GM18519 (cell line): ENCODE data around the gene AURKB.
"Not testable (repeated sequence)": the region's sequence is repeated elsewhere in the genome, so short reads cannot be mapped to it uniquely, and the experiment has no call there.

ENCODE experiments used
- ATAC-seq: cut with Tn5 transposase; IDR thresholded peaks from one replicate; pipeline ENCODE4 v1.9.1; 2021; ENCODE audit warnings: mild to moderate bottlenecking, moderate library complexity; ENCODE audit not compliant: unreplicated experiment, low FRiP score

Gene AURKB

DNA sequence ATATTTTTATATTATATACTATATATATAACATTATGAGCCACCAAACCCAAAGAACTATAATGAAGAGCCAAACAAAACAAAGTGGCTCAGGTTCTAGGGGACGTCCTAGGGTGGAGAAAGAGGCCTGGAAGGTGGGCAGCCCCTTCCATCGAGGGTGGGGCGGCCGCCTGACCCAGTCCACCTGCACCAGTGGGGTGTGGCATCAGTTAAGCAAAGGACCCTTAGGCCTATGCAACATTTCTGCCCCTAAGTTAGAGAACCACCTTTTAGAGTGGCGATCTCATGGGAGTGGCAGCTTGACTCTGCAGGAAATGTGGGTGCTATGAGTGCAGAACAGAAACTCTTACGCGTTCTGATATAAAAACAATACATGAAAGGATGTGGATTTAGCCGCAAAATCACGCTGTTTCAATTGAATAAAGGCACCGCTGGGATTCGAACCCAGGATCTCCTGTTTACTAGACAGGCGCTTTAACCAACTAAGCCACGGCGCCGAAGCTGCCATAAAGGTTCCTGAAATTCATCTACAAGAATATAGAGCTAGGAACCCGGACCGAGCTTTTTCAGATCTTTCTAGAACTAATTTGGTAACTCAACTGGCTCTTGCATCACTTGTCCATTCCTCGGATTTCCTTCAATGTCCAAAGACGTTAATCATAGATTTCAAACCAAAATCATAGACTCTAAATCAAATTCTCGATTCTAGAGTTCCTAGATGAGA, 15.6 kb upstream of the AURKB start:
- ATAC-seq = no peak

DNA sequence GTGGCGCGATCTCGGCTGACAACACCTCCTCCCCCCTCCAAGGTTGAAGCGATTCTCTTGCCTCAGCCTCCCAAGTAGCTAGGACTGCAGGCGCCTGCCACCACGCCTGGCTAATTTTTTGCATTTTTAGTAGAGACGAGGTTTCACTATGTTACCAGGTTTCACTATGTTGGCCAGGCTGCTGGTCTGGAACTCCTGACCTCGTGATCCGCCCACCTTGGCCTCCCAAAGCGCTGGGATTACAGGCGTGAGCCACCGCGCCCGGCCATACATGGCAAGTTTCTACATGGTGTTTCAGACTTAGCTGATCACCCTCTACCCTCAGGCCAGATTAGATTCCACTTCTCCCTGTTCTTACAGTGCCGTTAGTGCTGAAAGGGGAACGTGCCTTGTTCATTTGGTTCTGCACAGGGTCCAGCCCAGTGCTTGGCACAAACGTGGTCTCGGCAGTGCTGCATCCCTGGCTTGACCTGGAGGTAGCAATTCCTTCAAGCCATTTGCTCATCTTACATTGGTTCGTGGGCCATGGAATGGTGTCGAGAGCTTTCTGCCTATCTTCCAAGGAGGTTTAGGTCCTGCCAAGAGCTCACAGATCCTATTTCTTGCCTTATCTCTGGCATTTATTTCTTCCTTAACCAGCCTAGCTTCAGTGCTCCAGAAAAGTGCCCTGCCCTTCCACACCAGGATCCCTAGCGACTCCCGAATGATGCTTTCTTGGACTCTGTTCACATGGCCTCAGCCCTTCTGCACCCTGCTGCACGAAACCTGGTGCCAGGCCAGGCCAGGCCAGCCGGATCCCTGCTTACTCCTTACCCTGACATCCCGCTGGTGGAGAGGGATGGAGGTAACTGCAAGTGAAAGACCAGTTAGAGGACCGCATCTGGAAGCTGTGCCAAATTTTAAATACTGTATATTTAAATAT, 14.8 kb upstream of the AURKB start:
- no peak for ATAC-seq

DNA sequence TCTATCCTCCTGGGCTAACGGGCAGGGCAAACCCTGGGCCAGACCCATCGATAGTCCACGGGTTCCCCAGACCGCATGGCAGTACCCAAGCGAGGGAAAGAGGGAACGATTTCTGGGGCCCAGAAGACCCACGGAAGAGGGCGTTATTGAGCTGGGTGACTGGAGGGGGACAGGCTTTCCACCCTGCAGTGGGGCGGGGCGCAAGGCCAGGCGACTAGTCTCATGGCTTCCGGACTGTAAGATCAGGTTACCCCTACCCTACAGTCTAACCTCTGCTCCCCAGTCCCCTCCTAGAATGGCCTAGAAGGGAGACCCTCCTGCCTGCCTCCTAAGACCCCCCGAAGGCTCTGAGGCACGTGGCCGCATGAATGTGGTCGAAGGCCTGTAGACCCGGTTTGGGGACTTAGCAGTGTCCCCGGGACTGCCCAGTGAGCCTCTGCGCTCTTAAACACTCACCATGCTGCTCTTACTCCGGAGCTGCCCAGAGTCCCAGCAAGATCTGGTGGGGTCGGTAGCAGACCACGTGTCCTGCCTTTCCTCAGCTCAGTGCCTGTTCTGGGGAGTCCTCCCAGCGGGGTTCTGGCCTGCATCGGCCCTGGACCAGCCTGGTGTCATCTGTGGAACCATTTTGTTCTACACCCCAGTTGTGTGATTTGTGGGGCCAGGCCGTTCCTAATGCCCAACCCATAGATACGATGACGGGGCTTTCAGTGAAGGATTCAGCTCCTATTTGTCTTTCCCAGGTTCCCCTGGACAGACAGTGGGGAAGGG, 13.2 kb upstream of the AURKB start:
- no peak for ATAC-seq

DNA sequence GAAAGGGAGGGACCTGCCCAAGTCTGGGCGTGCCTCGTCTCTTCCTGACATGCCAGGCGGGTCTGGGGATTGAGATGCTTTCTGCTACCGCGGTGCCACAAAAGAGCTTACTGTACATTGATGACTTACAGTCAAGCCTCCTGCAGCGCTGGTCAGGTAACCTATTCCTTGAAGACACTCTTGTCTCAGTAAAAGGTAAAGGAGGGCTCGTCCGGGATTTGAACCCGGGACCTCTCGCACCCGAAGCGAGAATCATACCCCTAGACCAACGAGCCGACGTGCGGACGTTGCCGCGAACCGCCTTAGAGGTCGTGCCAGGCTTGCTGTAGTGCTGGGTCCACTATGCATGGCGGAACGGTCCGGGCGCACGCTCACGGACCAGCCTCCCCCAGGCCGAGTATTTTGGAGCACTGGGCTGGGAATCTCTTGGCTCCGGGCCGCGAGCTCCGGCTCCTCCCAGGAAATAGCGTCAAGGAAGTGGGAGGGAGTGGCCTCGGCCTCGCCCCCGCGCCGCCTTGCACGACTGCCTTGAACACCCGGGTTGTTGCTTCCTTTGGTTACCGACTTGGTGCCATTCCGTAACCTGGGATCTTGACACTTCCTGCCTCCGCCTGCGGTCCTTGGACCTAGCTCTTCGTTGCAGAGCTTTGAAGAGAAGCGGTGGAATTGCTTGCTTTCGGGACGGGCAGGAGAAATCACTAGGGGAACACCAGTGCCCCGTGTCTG, 12.4 kb upstream of the AURKB start:
- ATAC-seq = peak; percentile 18

DNA sequence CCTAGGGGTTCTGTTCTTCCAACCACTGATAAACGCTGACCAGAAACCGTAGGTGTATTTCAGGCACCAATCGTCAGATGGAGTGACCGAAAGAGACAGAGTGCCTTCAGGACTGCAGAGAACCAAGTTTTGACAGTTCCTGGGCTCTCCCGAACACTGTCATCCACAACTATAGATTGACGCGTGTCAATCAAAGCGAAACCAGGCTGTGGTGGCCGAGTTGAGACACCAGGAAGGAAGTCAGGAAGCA, 11.9 kb upstream of the AURKB start:
- peak; percentile 6 for ATAC-seq

DNA sequence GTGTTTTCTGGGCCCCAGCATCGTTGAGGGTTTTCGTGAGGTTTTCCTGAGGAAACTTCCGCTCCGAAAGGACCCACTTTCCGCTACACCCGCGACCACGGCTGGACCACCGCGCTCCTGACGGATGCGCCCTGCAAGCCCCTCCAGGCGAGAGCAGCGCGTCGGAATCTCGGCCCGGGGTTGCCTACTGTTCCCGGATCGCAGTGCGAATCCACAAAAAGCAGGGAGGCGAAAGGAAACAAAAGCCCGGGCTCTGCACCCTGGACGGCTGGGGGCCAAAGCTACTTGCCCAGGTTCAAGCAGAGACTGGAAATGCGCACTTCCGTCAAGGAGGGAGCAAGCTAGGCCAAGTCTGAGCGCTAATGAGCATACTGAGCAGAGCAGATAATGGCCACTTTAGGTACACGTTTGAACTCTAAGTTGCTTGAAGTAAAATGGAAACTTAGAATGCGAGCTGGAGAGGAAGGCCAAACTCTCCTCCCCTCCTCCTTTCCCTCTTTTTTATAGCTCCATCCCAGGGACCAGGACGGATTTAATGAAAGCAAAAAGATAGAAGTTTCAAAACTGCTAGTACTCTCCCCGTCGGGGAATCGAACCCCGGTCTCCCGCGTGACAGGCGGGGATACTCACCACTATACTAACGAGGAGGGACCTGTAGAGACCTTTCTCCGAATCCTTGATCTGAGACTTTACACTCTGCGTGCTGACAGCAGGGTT, 11.4 kb upstream of the AURKB start:
- ATAC-seq = peak; percentile 32

DNA sequence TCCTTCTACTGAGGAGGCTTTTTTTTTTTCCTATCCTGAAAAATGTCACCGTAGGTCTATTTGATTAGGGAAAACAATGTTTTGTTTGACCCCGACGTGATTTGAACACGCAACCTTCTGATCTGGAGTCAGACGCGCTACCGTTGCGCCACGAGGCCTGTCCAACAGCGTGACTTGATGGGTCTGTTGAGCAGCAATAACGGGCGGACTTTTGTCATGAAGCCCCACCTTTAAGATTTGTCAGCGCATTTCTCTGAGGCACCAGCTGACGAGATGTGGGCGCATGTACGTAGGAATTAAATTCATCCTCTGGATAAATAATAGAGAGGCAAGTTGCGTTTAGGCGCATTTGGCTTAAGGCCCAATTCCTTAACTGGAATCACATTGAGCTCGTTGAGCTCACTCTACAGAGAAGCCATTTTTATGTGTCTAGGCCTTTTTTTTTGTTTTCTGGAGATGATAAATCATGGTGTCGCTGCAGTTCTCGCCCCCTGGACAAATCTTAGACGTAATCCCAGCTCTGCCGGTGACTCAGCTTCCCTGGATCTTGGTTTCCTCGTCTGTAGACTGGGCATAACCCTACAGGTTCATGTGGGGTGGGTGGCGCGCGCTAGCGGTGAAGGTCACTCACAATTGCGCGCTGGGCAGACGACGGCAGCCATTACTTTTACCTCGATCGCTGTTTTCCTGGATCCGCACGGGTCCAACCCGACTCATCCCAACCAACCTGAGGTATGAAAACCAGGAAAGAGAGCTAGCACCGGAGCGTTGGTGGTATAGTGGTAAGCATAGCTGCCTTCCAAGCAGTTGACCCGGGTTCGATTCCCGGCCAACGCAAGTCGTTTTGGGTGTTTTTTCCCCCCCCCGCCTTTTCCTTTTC, 10.6 kb upstream of the AURKB start:
- no peak for ATAC-seq

DNA sequence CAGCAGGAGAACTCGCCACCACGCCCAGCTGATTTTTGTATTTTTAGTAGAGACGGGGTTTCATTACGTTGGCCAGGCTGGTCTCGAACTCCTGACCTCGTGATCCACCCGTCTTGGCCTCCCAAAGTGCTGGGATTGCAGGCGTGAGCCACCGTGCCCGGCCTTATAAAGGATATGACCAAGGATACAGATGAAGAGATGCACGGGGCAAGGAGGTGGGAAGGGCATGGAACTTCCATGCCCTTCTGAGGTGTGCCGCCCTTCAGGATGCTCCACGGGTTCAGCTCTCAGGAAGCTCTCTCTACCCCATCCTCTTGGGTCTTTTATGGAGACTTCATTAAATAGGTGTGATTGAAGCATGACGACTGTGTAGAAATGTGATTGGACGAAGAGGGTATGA, 3.6 kb upstream of the AURKB start:
- not testable (repeated sequence) for ATAC-seq

DNA sequence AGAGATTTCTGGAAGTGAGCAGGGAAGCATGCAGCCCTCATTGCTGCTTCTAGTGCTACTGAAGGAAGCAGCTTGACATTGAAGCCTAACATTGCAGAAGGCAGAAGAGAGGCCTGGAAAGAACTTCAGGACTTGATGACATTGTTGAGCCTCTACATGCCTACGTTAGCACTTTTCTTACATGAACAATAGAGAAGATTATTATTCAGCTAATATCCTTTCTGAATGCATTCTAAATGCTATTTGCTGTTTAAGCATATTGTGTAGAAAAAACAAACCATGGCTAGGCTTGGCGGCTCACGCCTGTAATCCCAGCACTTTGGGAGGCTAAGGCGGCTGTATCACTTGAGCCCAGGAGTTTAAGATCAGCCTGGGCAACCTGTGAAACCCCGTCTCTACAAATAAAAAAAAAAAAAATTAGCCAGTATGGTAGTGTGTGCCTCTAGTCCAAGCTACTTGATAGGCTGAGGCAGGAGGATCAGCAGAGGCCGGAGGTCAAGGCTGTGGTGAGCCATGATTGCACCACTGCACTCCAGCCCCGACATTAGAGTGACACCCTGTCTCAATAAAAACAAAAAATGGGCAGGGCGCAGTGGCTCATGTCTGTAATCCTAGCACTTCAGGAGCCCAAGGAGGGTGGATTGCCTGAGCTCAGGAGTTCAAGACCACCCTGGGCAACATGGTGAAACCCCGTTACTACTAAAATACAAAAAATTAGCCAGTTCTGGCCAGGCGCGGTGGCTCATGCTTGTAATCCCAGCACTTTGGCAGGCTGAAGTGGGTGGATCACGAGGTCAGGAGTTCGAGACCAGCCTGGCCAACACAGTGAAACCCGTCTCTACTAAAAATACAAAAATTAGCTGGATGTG, 2.2 kb upstream of the AURKB start:
- ATAC-seq = no peak

DNA sequence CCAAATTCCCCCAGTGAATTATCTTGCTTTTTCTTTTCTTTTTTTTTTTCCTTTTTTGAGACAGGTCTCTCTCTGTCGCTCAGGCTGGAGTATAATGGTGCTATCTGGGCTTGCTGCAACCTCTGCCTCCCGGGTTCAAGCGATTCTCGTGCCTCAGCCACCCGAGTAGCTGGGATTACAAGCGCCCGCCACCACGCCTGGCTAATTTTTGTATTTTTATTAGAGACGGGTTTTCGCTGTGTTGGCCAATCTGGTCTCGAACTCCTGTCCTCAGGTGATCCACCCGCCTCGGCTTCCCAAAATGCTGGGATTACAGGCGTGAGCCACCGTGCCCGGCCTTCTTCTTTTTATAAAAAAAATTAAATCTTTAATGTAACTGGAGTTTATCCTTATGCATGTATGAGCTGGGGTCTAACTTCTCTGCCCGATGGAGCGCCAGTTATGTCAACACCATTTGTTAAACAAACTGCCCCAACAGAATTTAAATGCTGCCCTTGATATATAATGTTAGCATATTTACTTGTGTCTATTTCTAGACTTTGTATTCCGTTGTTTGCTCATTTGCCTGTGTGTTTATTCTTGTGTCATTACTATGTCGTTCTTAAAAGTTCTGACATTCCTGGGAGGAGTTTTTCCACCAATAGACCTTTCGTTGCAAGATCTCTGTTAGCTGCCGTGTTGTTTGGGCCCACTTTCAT, 535 bp upstream of the AURKB start:
- ATAC-seq = no peak

DNA sequence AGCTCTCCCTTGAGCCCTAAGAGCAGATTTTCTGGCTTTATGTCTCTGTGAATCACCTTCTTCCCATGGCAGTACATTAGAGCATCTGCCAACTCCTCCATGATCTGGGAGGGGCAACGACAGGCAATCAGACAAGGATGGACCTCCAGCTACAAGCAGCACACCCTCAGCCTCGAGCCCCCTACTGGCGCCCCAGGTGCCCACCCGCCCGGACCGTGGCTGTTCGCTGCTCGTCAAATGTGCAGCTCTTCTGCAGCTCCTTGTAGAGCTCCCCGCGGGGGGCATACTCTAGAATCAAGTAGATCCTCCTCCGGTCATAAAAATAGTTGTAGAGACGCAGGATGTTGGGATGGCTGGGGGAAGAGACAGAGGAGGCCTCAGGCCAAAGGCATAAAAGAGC, 3.8 kb downstream of the AURKB start:
- ATAC-seq = no peak

DNA sequence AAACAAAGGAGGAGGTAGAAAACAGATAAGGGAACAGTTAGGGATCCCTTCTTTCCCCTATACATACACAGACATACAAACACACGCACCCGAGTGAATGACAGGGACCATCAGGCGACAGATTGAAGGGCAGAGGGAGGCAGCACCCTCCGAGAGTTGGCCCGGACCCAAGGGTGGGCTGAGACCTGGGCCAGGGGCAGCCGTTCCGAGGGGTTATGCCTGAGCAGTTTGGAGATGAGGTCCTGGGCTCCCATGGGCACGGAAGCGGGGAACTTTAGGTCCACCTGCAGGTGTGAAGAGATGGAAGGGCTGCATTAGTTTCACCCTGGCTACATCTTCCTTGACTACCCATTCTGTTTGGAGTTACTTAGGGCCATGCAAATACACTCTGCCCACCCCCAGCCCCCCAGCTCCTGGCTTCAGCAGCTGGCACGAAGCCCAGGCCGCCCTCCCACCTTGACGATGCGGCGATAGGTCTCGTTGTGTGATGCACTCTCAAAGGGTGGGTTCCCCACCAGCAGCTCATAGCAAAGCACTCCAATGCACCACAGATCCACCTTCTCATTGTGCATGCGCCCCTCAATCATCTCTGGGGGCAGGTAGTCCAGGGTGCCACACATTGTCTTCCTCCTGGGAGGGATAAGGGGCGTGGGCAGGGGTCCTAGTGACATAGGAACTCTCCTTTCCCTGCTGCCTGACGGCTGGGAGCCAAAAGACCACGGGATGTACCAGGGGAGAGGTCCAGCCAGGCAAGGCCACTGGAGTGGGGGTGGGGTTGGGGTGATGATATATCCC, 5.4 kb downstream of the AURKB start:
- no peak for ATAC-seq

DNA sequence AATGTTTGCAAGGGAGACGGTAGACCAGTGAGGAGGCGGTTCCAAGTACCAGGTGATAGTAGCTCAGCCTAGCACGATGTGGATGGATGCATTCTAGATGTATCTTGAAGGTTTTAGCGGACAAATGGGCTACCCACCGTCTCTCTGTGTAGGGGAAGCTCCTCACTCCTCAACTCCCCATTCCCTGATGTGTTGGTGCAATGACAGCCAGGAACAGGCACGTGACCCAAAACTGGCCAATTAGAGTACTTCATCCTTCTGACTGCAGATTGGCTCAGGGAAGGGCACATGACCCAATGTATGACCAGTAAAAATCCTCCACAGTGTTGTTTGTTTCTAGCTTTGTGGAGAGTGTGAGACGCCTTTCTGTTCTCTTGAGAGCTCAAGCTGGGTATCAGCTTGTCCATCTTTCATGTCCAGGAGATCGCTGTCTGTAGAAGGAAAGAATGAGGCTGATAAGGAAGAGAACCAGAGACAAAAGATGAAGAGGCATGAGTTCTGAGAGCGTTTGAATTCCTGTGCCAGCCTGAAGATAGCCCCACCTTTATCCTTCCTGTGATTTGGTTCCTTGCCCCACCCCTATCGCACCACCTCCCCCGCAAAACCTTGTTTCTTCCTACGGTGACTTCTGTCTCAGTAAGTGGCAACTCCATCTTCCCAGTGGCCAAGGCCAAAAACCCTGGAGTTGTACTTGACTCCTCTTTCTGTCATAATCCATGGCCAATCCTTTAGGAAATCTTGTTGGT, 18.1 kb downstream of the AURKB start:
- ATAC-seq = no peak

DNA sequence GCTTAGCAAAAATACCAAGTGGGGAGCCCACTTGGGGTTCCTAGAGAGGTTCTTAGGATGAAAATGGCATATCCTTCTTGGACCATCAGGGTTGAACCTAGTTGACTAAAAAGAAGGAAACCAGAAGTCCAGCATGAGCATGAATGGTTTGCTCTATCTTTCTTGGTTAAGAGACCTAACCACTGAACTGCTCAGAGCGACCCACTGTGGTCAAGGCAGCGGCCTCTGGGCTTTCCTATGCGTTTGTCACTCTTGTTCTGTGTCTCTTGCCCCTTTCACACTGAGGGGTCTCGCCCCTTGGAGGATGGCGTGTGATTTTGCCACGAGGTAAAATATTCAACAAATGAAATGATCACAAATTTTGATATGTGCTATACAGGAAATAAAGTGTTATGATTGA, 19.9 kb downstream of the AURKB start:
- ATAC-seq = no peak

DNA sequence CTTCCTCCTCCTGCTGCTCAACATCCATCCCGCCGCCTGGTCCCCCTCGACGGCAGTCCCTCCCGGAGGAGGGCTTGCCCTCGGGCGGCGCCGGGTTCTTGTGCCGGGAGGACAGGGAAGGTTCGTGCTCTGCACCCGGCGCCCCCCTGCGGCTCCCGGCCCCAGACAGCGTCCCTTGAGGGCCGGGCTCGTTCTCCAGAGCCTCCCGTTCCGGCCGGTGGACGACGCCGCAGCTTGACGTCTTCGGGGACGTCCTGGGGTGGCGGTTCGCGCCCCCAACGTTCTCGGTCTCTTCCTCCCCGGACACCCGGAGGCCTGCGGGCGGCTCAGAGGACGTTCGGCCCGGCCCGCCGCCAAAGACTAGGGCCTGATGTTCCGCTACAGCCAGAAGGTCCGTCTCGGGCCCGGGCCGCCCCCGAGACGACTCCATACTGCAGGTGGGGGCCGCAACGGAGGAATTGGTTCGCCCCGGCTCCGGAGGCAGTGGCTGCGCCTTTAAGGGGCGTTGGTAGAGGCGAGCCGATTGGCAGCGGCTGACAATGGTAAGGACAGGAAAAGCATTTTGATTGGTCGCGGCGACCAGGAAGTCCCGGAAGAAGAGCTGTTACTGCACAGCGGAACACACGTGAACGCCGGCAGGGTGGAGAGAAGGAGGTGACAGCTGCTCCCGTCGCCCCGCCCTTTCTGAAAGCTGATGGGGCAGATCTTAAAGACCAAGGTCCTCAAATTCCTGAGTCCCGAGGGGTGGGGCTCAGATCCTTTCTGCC, 20.5 kb downstream of the AURKB start, which contains the start of gene BORCS6:
TSS of gene BORCS6 (minus strand) at position 470 of the 767 bp plus-strand sequence. CDS start at position 430, 40 bp downstream.
- ATAC-seq = peak; percentile 40
